ENCODE results near the gene CACNG3. TPM values are rescaled to one million over a fixed set of nuclear protein-coding genes. Genes with fewer than 3 reads are reported as not detected.
"Not testable (repeated sequence)": the region's sequence is repeated elsewhere in the genome, so short reads cannot be mapped to it uniquely, and the experiment has no call there.

CACNG3 gene
- total and polyA plus RNA-seq, 2 donors: not detected

- Histone ChIP-seq H3K27ac (ENCODE audit: low read depth) (no peak overlapping the region), H3K4me1 (ENCODE audit: insufficient read depth) (no peaks in the 10 kb centered on the region), H3K4me3 (ENCODE audit: low read depth, low read length) (no peak overlapping the region), H3K36me3 (ENCODE audit: insufficient read depth) (no peaks in the 10 kb centered on the region)
- 68% methylated on average over 14 of the region's 14 CpGs for WGBS
- no peak for DNase-seq (ENCODE audit: extremely low spot score)
These were observed 72.8 kb downstream of the CACNG3 start for GRCh38 chr16:24328835-24329452.

- no peak for DNase-seq (ENCODE audit: extremely low spot score)
- Histone ChIP-seq H3K4me3 (ENCODE audit: low read depth, low read length) (no peak overlapping the region), H3K36me3 (ENCODE audit: insufficient read depth) (no peaks in the 10 kb centered on the region), H3K4me1 (ENCODE audit: insufficient read depth) (no peaks in the 10 kb centered on the region), H3K27ac (ENCODE audit: low read depth) (no peak overlapping the region)
- 78% methylated on average over 3 of the region's 3 CpGs for WGBS
These were observed 76.0 kb downstream of the CACNG3 start for GRCh38 chr16:24332178-24332577.

DNA sequence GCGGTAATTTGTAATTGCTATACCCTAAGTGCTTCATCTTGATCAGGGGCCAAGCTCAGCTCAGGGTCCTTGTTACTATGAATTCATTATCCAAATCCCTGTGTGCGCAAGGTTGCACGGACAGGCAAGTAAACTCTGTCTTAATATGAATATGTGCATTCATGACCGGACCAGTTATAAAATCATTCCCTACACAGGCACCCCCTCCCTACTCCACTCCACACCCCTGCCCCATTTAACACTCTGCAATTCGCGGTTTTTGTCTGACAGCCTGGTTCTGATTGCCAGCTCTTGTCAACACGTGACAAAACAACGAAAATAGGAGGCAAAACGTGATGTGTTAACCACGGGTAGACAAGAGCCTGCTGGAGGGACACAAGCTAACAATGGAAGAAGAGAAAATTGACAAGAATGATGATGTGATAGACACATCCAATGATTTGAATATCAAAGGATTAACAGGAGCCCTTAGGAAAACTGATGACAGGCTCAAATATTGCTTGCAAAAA, 76.5 kb downstream of the CACNG3 start:
- H3K27ac ChIP-seq (ENCODE audit: low read depth): no peak overlapping the region
- WGBS: 79% methylated on average over 10 of the region's 10 CpGs
- H3K4me1 ChIP-seq (ENCODE audit: insufficient read depth): no peaks in the 10 kb centered on the region
- no peak overlapping the region for H3K4me3 ChIP-seq (ENCODE audit: low read depth, low read length)
- no peaks in the 10 kb centered on the region for H3K36me3 ChIP-seq (ENCODE audit: insufficient read depth)
- no peak for DNase-seq (ENCODE audit: extremely low spot score)

DNA sequence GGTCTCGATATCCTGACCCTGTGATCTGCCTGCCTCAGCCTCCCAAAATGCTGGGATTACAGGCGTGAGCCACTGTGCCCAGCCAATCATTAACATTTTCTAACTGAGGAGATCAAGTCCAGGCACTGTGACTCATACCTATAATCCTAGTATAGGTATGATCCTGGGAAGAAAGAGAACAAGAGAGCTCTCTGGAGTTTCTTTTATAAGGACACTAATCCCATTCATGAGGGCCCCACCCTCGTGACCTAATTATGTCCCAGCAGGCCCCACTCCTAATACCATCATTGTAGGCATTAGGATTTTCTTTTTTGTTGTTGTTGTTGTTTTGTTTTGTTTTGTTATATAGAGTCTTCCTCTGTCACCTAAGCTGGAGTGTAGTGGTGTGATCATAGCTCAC, 80.4 kb downstream of the CACNG3 start:
- no peak for DNase-seq (ENCODE audit: extremely low spot score)
- no peak overlapping the region for H3K4me3 ChIP-seq (ENCODE audit: low read depth, low read length)
- H3K4me1 ChIP-seq (ENCODE audit: insufficient read depth): no peaks in the 10 kb centered on the region
- 78% methylated on average over 3 of the region's 3 CpGs for WGBS
- no peak overlapping the region for H3K27ac ChIP-seq (ENCODE audit: low read depth)
- H3K36me3 ChIP-seq (ENCODE audit: insufficient read depth): no peaks in the 10 kb centered on the region

GRCh38 chr16:24337013-24337412, 80.9 kb downstream of the CACNG3 start:
- Histone ChIP-seq H3K4me1 (ENCODE audit: insufficient read depth) (no peaks in the 10 kb centered on the region), H3K36me3 (ENCODE audit: insufficient read depth) (no peaks in the 10 kb centered on the region), H3K27ac (ENCODE audit: low read depth) (no peak overlapping the region), H3K4me3 (ENCODE audit: low read depth, low read length) (no peak overlapping the region)
- no peak for DNase-seq (ENCODE audit: extremely low spot score)
- WGBS: 71% methylated on average over 4 of the region's 4 CpGs

DNA sequence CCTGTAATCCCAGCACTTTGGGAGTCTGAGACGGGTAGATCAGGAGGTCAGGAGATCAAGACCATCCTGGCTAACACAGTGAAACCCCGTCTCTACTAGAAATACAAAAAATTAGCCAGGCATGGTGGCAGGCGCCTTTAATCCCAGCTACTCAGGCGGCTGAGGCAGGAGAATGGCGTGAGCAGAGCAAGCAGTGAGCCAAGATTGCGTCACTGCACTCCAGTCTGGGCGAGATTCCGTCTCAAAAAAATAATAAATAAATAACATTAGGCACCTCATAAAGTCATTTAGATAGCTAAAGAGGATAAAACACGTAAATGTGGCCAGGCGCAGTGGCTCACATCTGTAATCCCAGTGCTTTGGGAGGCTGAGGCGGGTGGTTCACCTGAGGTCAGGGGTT, 87.7 kb downstream of the CACNG3 start:
- WGBS: 54% methylated on average over 11 of the region's 11 CpGs
- DNase-seq (ENCODE audit: extremely low spot score): not testable (repeated sequence)

GRCh38 chr16:24344784-24345183, 88.6 kb downstream of the CACNG3 start:
- H3K4me3 ChIP-seq (ENCODE audit: low read depth, low read length): no peak overlapping the region
- H3K4me1 ChIP-seq (ENCODE audit: insufficient read depth): no peaks in the 10 kb centered on the region
- no peaks in the 10 kb centered on the region for H3K36me3 ChIP-seq (ENCODE audit: insufficient read depth)
- DNase-seq (ENCODE audit: extremely low spot score): no peak
- WGBS: 63% methylated on average over 2 of the region's 2 CpGs
- no peak overlapping the region for H3K27ac ChIP-seq (ENCODE audit: low read depth)

More for the DNA sequence above, 87.7 kb downstream of the CACNG3 start:
- not testable (repeated sequence) for H3K36me3 ChIP-seq (ENCODE audit: insufficient read depth); H3K4me3 ChIP-seq (ENCODE audit: low read depth, low read length); H3K4me1 ChIP-seq (ENCODE audit: insufficient read depth); H3K27ac ChIP-seq (ENCODE audit: low read depth)

GRCh38 chr16:24345704-24346103, 89.6 kb downstream of the CACNG3 start:
- H3K4me3 ChIP-seq (ENCODE audit: low read depth, low read length): no peak overlapping the region
- no peak overlapping the region for H3K27ac ChIP-seq (ENCODE audit: low read depth)
- no peaks in the 10 kb centered on the region for H3K36me3 ChIP-seq (ENCODE audit: insufficient read depth)
- no peaks in the 10 kb centered on the region for H3K4me1 ChIP-seq (ENCODE audit: insufficient read depth)
- DNase-seq (ENCODE audit: extremely low spot score): no peak
- WGBS: 69% methylated on average over 4 of the region's 4 CpGs

GRCh38 chr16:24346734-24347133, 90.6 kb downstream of the CACNG3 start:
- no peaks in the 10 kb centered on the region for H3K4me1 ChIP-seq (ENCODE audit: insufficient read depth)
- no peaks in the 10 kb centered on the region for H3K36me3 ChIP-seq (ENCODE audit: insufficient read depth)
- DNase-seq (ENCODE audit: extremely low spot score): no peak
- H3K27ac ChIP-seq (ENCODE audit: low read depth): no peak overlapping the region
- WGBS: 68% methylated on average over 11 of the region's 11 CpGs
- H3K4me3 ChIP-seq (ENCODE audit: low read depth, low read length): no peak overlapping the region

- H3K4me1 ChIP-seq (ENCODE audit: insufficient read depth): no peaks in the 10 kb centered on the region
- 39% methylated on average over 2 of the region's 2 CpGs for WGBS
- no peaks in the 10 kb centered on the region for H3K36me3 ChIP-seq (ENCODE audit: insufficient read depth)
- H3K27ac ChIP-seq (ENCODE audit: low read depth): no peak overlapping the region
- no peak for DNase-seq (ENCODE audit: extremely low spot score)
- H3K4me3 ChIP-seq (ENCODE audit: low read depth, low read length): no peak overlapping the region
These were observed 91.4 kb downstream of the CACNG3 start for GRCh38 chr16:24347556-24347955.

DNA sequence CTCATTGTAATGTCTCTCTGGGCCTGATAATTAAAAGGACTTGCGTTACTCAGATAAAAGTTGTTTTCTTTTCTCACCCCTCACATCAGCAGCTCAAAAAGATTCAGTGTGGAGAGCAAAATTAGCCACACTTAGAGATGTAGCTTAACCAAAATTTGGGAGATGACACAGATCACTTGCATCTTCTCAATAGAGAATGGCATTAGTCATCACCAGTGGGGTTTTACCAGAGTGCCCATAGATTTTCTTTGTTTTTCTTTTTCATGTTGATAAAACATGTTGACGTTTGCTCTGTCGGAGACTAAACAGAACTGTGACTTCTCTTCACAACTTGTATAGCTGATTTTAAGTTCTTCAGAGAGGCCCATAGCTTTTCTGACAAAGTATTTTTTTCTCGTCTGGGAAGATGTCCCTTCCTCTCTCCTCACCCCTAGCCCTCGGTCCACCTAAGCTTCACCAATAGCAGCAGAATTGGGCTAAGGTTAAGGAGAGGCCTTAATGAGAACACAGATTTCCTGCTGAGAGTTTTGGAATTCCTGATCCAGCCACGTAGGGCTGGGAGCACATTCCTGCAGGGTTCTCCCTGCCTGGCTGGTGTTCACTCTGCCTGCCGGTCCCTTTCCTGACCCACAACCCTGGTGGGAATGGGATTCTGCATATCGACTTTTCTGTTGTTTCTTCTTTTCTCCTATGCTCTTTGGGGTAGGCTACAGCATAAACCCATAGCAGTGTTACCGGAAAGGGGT, 92.6 kb downstream of the CACNG3 start:
- WGBS: 60% methylated on average over 9 of the region's 9 CpGs
- Histone ChIP-seq H3K4me1 (ENCODE audit: insufficient read depth) (no peaks in the 10 kb centered on the region), H3K4me3 (ENCODE audit: low read depth, low read length) (no peak overlapping the region), H3K27ac (ENCODE audit: low read depth) (no peak overlapping the region), H3K36me3 (ENCODE audit: insufficient read depth) (no peaks in the 10 kb centered on the region)
- DNase-seq (ENCODE audit: extremely low spot score): no peak

GRCh38 chr16:24349320-24349719, 93.2 kb downstream of the CACNG3 start:
- Histone ChIP-seq H3K4me3 (ENCODE audit: low read depth, low read length) (no peak overlapping the region), H3K4me1 (ENCODE audit: insufficient read depth) (no peaks in the 10 kb centered on the region), H3K27ac (ENCODE audit: low read depth) (no peak overlapping the region), H3K36me3 (ENCODE audit: insufficient read depth) (no peaks in the 10 kb centered on the region)
- WGBS: 69% methylated on average over 8 of the region's 8 CpGs
- DNase-seq (ENCODE audit: extremely low spot score): no peak

GRCh38 chr16:24352746-24353145, 96.6 kb downstream of the CACNG3 start:
- H3K27ac ChIP-seq (ENCODE audit: low read depth): no peak overlapping the region
- no peak overlapping the region for H3K4me3 ChIP-seq (ENCODE audit: low read depth, low read length)
- 82% methylated on average over 5 of the region's 5 CpGs for WGBS
- no peaks in the 10 kb centered on the region for H3K36me3 ChIP-seq (ENCODE audit: insufficient read depth)
- H3K4me1 ChIP-seq (ENCODE audit: insufficient read depth): no peaks in the 10 kb centered on the region
- DNase-seq (ENCODE audit: extremely low spot score): no peak

DNA sequence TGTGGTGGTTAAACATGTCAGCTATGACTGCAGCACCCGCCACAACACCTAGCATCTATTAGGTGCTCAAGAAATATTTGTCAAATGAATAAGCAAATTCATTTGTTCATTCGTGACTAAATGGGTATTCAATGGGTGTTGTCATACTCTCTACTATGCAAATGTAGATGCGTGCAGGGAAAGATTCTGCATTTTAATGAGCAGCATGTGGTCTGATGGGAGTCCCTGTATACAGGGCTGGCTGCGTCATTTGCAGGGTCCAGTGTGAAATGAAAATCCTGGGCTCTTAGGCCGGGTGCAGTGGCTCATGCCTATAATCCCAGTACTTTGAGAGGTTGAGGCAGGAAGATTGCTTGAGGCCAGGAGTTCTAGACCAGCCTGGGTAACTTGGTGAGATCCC, 97.5 kb downstream of the CACNG3 start:
- no peak for DNase-seq (ENCODE audit: extremely low spot score)
- H3K4me1 ChIP-seq (ENCODE audit: insufficient read depth): no peaks in the 10 kb centered on the region
- H3K4me3 ChIP-seq (ENCODE audit: low read depth, low read length): no peak overlapping the region
- no peak overlapping the region for H3K27ac ChIP-seq (ENCODE audit: low read depth)
- no peaks in the 10 kb centered on the region for H3K36me3 ChIP-seq (ENCODE audit: insufficient read depth)
- 76% methylated on average over 5 of the region's 5 CpGs for WGBS

All from urinary bladder (tissue), 4 donors.